Upper lobe of left lung (tissue), 4 donors: Measurements from ENCODE around the gene PDLIM1.
A peak's percentile ranks its signal among the peaks of the same experiment; 100 is the strongest.

Experiments used
- CTCF ChIP-seq, 6 experiments: fragments of 450-650 bp in 4 of 6; fragments of 200-600 bp in 2 of 6; sonication (generic) in 2 of 6; IDR thresholded peaks; one replicate each; pipeline ENCODE4 v1.5.1; 2016 to 2019; ENCODE audit warnings: antibody characterized with exemption in 6 of 6
- EP300 ChIP-seq, 4 donors: sonication (generic); formaldehyde crosslinking; IDR thresholded peaks; one replicate each; pipeline ENCODE4 v1.5.1; 2017; ENCODE audit warnings: antibody characterized with exemption in 4 of 4, control low read depth in 2 of 4

GRCh38 chr10:95266674-95267095 is 24.1 kb downstream of the PDLIM1 start:
- TF ChIP-seq CTCF (IDR thresholded peaks at IDR 0.05) (no peak), EP300 (IDR thresholded peaks at IDR 0.05) (peak; percentile 72 to 97 (median 81))
